ENCODE data around the gene PGM1. TPM values are rescaled to one million over a fixed set of nuclear protein-coding genes. Genes with fewer than 3 reads are reported as not detected.

Gene PGM1
- total RNA-seq, 1 experiment from 2014 or later: 67.1 TPM

- H2AFZ ChIP-seq (ENCODE audit: low read length): no peak overlapping the region
- H3K79me2 ChIP-seq (ENCODE audit: low read length): no peaks in the 10 kb centered on the region
- DNase-seq: peak; percentile 53
- no peaks in the 10 kb centered on the region for H4K20me1 ChIP-seq (ENCODE audit: insufficient read depth, low read depth, low read length)
- H3K4me1 ChIP-seq (ENCODE audit: low read length): no peaks in the 10 kb centered on the region
- no peaks in the 10 kb centered on the region for H3K9me3 ChIP-seq (ENCODE audit: low read length)
- H3K9me2 ChIP-seq (replicated peaks; ENCODE audit: insufficient read depth, low read length): no peaks in the 10 kb centered on the region
- no peak overlapping the region for H3K4me3 ChIP-seq (ENCODE audit: low read length)
- no peak overlapping the region for H3K27ac ChIP-seq (ENCODE audit: low read length)
- no peak overlapping the region for H3K4me2 ChIP-seq (ENCODE audit: low read depth, low read length, poor library complexity, severe bottlenecking)
- H3K36me3 ChIP-seq (ENCODE audit: insufficient read depth, low read length): no peaks in the 10 kb centered on the region
- no peak overlapping the region for H3K9ac ChIP-seq (ENCODE audit: low read length)
- no peaks in the 10 kb centered on the region for H3K27me3 ChIP-seq (ENCODE audit: low read length)
These were observed 81.1 kb downstream of the PGM1 start for GRCh38 chr1:63674238-63674864.

- H3K4me3 ChIP-seq (ENCODE audit: low read length): no peak overlapping the region
- no peak overlapping the region for H2AFZ ChIP-seq (ENCODE audit: low read length)
- no peaks in the 10 kb centered on the region for H3K79me2 ChIP-seq (ENCODE audit: low read length)
- H3K4me1 ChIP-seq (ENCODE audit: low read length): no peaks in the 10 kb centered on the region
- H4K20me1 ChIP-seq (ENCODE audit: insufficient read depth, low read depth, low read length): no peaks in the 10 kb centered on the region
- H3K9me3 ChIP-seq (ENCODE audit: low read length): no peaks in the 10 kb centered on the region
- H3K36me3 ChIP-seq (ENCODE audit: insufficient read depth, low read length): no peaks in the 10 kb centered on the region
- H3K27me3 ChIP-seq (ENCODE audit: low read length): no peaks in the 10 kb centered on the region
- no peaks in the 10 kb centered on the region for H3K9me2 ChIP-seq (replicated peaks; ENCODE audit: insufficient read depth, low read length)
- H3K27ac ChIP-seq (ENCODE audit: low read length): no peak overlapping the region
- H3K4me2 ChIP-seq (ENCODE audit: low read depth, low read length, poor library complexity, severe bottlenecking): no peak overlapping the region
- DNase-seq: no peak
- no peak overlapping the region for H3K9ac ChIP-seq (ENCODE audit: low read length)
These were observed 81.7 kb downstream of the PGM1 start for GRCh38 chr1:63674865-63675419.

GRCh38 chr1:63675420-63675931, 82.3 kb downstream of the PGM1 start:
- Histone ChIP-seq H3K4me1 (ENCODE audit: low read length) (no peaks in the 10 kb centered on the region), H3K27me3 (ENCODE audit: low read length) (no peaks in the 10 kb centered on the region), H3K27ac (ENCODE audit: low read length) (no peak overlapping the region), H3K4me3 (ENCODE audit: low read length) (no peak overlapping the region), H2AFZ (ENCODE audit: low read length) (no peak overlapping the region), H3K36me3 (ENCODE audit: insufficient read depth, low read length) (no peaks in the 10 kb centered on the region), H3K9ac (ENCODE audit: low read length) (no peak overlapping the region), H3K9me3 (ENCODE audit: low read length) (no peaks in the 10 kb centered on the region), H3K79me2 (ENCODE audit: low read length) (no peaks in the 10 kb centered on the region), H3K4me2 (ENCODE audit: low read depth, low read length, poor library complexity, severe bottlenecking) (no peak overlapping the region), H3K9me2 (replicated peaks; ENCODE audit: insufficient read depth, low read length) (no peaks in the 10 kb centered on the region), H4K20me1 (ENCODE audit: insufficient read depth, low read depth, low read length) (no peaks in the 10 kb centered on the region)
- no peak for DNase-seq

- Histone ChIP-seq H3K79me2 (ENCODE audit: low read length) (no peaks in the 10 kb centered on the region), H3K4me2 (ENCODE audit: low read depth, low read length, poor library complexity, severe bottlenecking) (no peak overlapping the region), H3K27ac (ENCODE audit: low read length) (no peak overlapping the region), H3K36me3 (ENCODE audit: insufficient read depth, low read length) (no peaks in the 10 kb centered on the region), H3K9me2 (replicated peaks; ENCODE audit: insufficient read depth, low read length) (no peaks in the 10 kb centered on the region), H3K9me3 (ENCODE audit: low read length) (no peaks in the 10 kb centered on the region), H4K20me1 (ENCODE audit: insufficient read depth, low read depth, low read length) (no peaks in the 10 kb centered on the region), H2AFZ (ENCODE audit: low read length) (no peak overlapping the region), H3K4me3 (ENCODE audit: low read length) (no peak overlapping the region), H3K27me3 (ENCODE audit: low read length) (no peaks in the 10 kb centered on the region), H3K9ac (ENCODE audit: low read length) (no peak overlapping the region), H3K4me1 (ENCODE audit: low read length) (no peaks in the 10 kb centered on the region)
- DNase-seq: no peak
These were observed 84.3 kb downstream of the PGM1 start for GRCh38 chr1:63677497-63677896.

- no peak overlapping the region for H3K4me2 ChIP-seq (ENCODE audit: low read depth, low read length, poor library complexity, severe bottlenecking)
- no peak overlapping the region for H3K4me3 ChIP-seq (ENCODE audit: low read length)
- DNase-seq: no peak
- H2AFZ ChIP-seq (ENCODE audit: low read length): no peak overlapping the region
- H3K4me1 ChIP-seq (ENCODE audit: low read length): no peaks in the 10 kb centered on the region
- no peak overlapping the region for H3K27ac ChIP-seq (ENCODE audit: low read length)
- no peaks in the 10 kb centered on the region for H3K79me2 ChIP-seq (ENCODE audit: low read length)
- H3K36me3 ChIP-seq (ENCODE audit: insufficient read depth, low read length): no peaks in the 10 kb centered on the region
- H3K9me2 ChIP-seq (replicated peaks; ENCODE audit: insufficient read depth, low read length): no peaks in the 10 kb centered on the region
- H3K27me3 ChIP-seq (ENCODE audit: low read length): no peaks in the 10 kb centered on the region
- H3K9ac ChIP-seq (ENCODE audit: low read length): no peak overlapping the region
- no peaks in the 10 kb centered on the region for H3K9me3 ChIP-seq (ENCODE audit: low read length)
- no peaks in the 10 kb centered on the region for H4K20me1 ChIP-seq (ENCODE audit: insufficient read depth, low read depth, low read length)
These were observed 85.0 kb downstream of the PGM1 start for GRCh38 chr1:63678200-63678599.

GRCh38 chr1:63679076-63679475, 85.9 kb downstream of the PGM1 start:
- Histone ChIP-seq H3K36me3 (ENCODE audit: insufficient read depth, low read length) (no peaks in the 10 kb centered on the region), H3K9me3 (ENCODE audit: low read length) (no peaks in the 10 kb centered on the region), H3K4me3 (ENCODE audit: low read length) (no peak overlapping the region), H3K79me2 (ENCODE audit: low read length) (no peaks in the 10 kb centered on the region), H3K4me1 (ENCODE audit: low read length) (no peaks in the 10 kb centered on the region), H3K9ac (ENCODE audit: low read length) (no peak overlapping the region), H4K20me1 (ENCODE audit: insufficient read depth, low read depth, low read length) (no peaks in the 10 kb centered on the region), H3K27me3 (ENCODE audit: low read length) (no peaks in the 10 kb centered on the region), H3K4me2 (ENCODE audit: low read depth, low read length, poor library complexity, severe bottlenecking) (no peak overlapping the region), H3K9me2 (replicated peaks; ENCODE audit: insufficient read depth, low read length) (no peaks in the 10 kb centered on the region), H3K27ac (ENCODE audit: low read length) (no peak overlapping the region), H2AFZ (ENCODE audit: low read length) (no peak overlapping the region)
- DNase-seq: no peak

- Histone ChIP-seq H3K9me2 (replicated peaks; ENCODE audit: insufficient read depth, low read length) (no peaks in the 10 kb centered on the region), H3K27ac (ENCODE audit: low read length) (no peak overlapping the region), H2AFZ (ENCODE audit: low read length) (no peak overlapping the region), H3K79me2 (ENCODE audit: low read length) (no peaks in the 10 kb centered on the region), H3K36me3 (ENCODE audit: insufficient read depth, low read length) (no peaks in the 10 kb centered on the region), H3K4me3 (ENCODE audit: low read length) (no peak overlapping the region), H3K9ac (ENCODE audit: low read length) (no peak overlapping the region), H3K4me2 (ENCODE audit: low read depth, low read length, poor library complexity, severe bottlenecking) (no peak overlapping the region), H4K20me1 (ENCODE audit: insufficient read depth, low read depth, low read length) (no peaks in the 10 kb centered on the region), H3K9me3 (ENCODE audit: low read length) (no peaks in the 10 kb centered on the region), H3K4me1 (ENCODE audit: low read length) (no peaks in the 10 kb centered on the region), H3K27me3 (ENCODE audit: low read length) (no peaks in the 10 kb centered on the region)
- no peak for DNase-seq
These were observed 86.4 kb downstream of the PGM1 start for GRCh38 chr1:63679589-63679988.

GRCh38 chr1:63682936-63683335, 89.7 kb downstream of the PGM1 start:
- Histone ChIP-seq H3K27ac (ENCODE audit: low read length) (no peak overlapping the region), H3K79me2 (ENCODE audit: low read length) (no peaks in the 10 kb centered on the region), H2AFZ (ENCODE audit: low read length) (no peak overlapping the region), H4K20me1 (ENCODE audit: insufficient read depth, low read depth, low read length) (no peaks in the 10 kb centered on the region), H3K9ac (ENCODE audit: low read length) (no peak overlapping the region), H3K27me3 (ENCODE audit: low read length) (no peaks in the 10 kb centered on the region), H3K9me2 (replicated peaks; ENCODE audit: insufficient read depth, low read length) (no peaks in the 10 kb centered on the region), H3K36me3 (ENCODE audit: insufficient read depth, low read length) (no peaks in the 10 kb centered on the region), H3K4me2 (ENCODE audit: low read depth, low read length, poor library complexity, severe bottlenecking) (no peak overlapping the region), H3K4me3 (ENCODE audit: low read length) (no peak overlapping the region), H3K9me3 (ENCODE audit: low read length) (no peaks in the 10 kb centered on the region), H3K4me1 (ENCODE audit: low read length) (no peaks in the 10 kb centered on the region)
- no peak for DNase-seq
